ENCODE results near the gene PPP4C. TPM values are rescaled to one million over a fixed set of nuclear protein-coding genes. Genes with fewer than 3 reads are reported as not detected.

Gene PPP4C
- total and polyA plus RNA-seq, 2 experiments from 2014 or later = 123 to 236 TPM

GRCh38 chr16:30064729-30065101 lies 11.1 kb upstream of the PPP4C start:
- H3K9me2 ChIP-seq (replicated peaks; ENCODE audit: insufficient read depth) = no peaks in the 10 kb centered on the region
- no peak for DNase-seq (ENCODE audit: low spot score)
- WGBS (ENCODE audit: low lambda C conversion rate, missing lambda C conversion rate) = 2% methylated on average over 20 of the region's 25 CpGs
- H3K4me2 ChIP-seq = peak overlapping the region; percentile 94
- TF ChIP-seq CTCF (IDR thresholded peaks at IDR 0.05; ENCODE audit: poor library complexity) (no peak), EZH2 (IDR thresholded peaks at IDR 0.05; ENCODE audit: borderline replicate concordance) (no peak), EZH2phosphoT487 (IDR thresholded peaks at IDR 0.05; ENCODE audit: low read depth, severe bottlenecking, unreplicated experiment) (no peak)
- H3K4me3 ChIP-seq = peak overlapping the region; percentile 46
- H3K27me3 ChIP-seq = no peaks in the 10 kb centered on the region
- H3K27ac ChIP-seq = peak overlapping the region; percentile 98
- peaks cover 15% of the 10 kb centered on the region for H4K20me1 ChIP-seq (ENCODE audit: insufficient read depth, poor library complexity, severe bottlenecking)
- H3K9me3 ChIP-seq (ENCODE audit: low read depth) = no peaks in the 10 kb centered on the region
- peaks cover 44% of the 10 kb centered on the region for H3K79me2 ChIP-seq
- peak overlapping the region; percentile 45 for H2AFZ ChIP-seq
- H3K36me3 ChIP-seq (replicated peaks; ENCODE audit: insufficient read depth, low read depth) = no peaks in the 10 kb centered on the region
- peaks cover 28% of the 10 kb centered on the region for H3K4me1 ChIP-seq (ENCODE audit: insufficient read depth)

GRCh38 chr16:30065102-30065942 lies 10.5 kb upstream of the PPP4C start, which contains the start of gene ALDOA:
ALDOA (plus strand) TSS chr16:30065760; CDS start chr16:30066898, 1,138 bp downstream.
- peak within 1 kb of the TSS; percentile 45 for H2AFZ ChIP-seq
- H3K4me2 ChIP-seq = peak within 1 kb of the TSS; percentile 94
- H4K20me1 ChIP-seq (ENCODE audit: insufficient read depth, poor library complexity, severe bottlenecking) = peaks cover 15% of the 10 kb centered on the region
- H3K4me1 ChIP-seq (ENCODE audit: insufficient read depth) = peaks cover 28% of the 10 kb centered on the region
- H3K27ac ChIP-seq = peak within 1 kb of the TSS; percentile 98
- TF ChIP-seq EZH2phosphoT487 (IDR thresholded peaks at IDR 0.05; ENCODE audit: low read depth, severe bottlenecking, unreplicated experiment) = no peak
- TF ChIP-seq CTCF (IDR thresholded peaks at IDR 0.05; ENCODE audit: poor library complexity) = no peak
- no peak for TF ChIP-seq EZH2 (IDR thresholded peaks at IDR 0.05; ENCODE audit: borderline replicate concordance)
- DNase-seq (ENCODE audit: low spot score) = peak; percentile 99
- no peaks in the 10 kb centered on the region for H3K9me3 ChIP-seq (ENCODE audit: low read depth)
- no peaks in the 10 kb centered on the region for H3K36me3 ChIP-seq (replicated peaks; ENCODE audit: insufficient read depth, low read depth)
- peaks cover 47% of the 10 kb centered on the region for H3K79me2 ChIP-seq
- H3K4me3 ChIP-seq = peak within 1 kb of the TSS; percentile 86
- H3K9me2 ChIP-seq (replicated peaks; ENCODE audit: insufficient read depth) = no peaks in the 10 kb centered on the region
- 1% methylated on average over 52 of the region's 99 CpGs for WGBS (ENCODE audit: low lambda C conversion rate, missing lambda C conversion rate)
- no peaks in the 10 kb centered on the region for H3K27me3 ChIP-seq

GRCh38 chr16:30065943-30066760 lies 9.6 kb upstream of the PPP4C start:
- H3K9me2 ChIP-seq (replicated peaks; ENCODE audit: insufficient read depth) = no peaks in the 10 kb centered on the region
- H3K4me2 ChIP-seq = peak overlapping the region; percentile 89
- no peaks in the 10 kb centered on the region for H3K36me3 ChIP-seq (replicated peaks; ENCODE audit: insufficient read depth, low read depth)
- H3K4me1 ChIP-seq (ENCODE audit: insufficient read depth) = peaks cover 21% of the 10 kb centered on the region
- H3K9me3 ChIP-seq (ENCODE audit: low read depth) = no peaks in the 10 kb centered on the region
- H2AFZ ChIP-seq = no peak overlapping the region
- peak overlapping the region; percentile 86 for H3K4me3 ChIP-seq
- no peaks in the 10 kb centered on the region for H3K27me3 ChIP-seq
- under 1% methylated on average over 40 of the region's 44 CpGs for WGBS (ENCODE audit: low lambda C conversion rate, missing lambda C conversion rate)
- peak overlapping the region; percentile 98 for H3K27ac ChIP-seq
- H4K20me1 ChIP-seq (ENCODE audit: insufficient read depth, poor library complexity, severe bottlenecking) = peaks cover 15% of the 10 kb centered on the region
- TF ChIP-seq EZH2phosphoT487 (IDR thresholded peaks at IDR 0.05; ENCODE audit: low read depth, severe bottlenecking, unreplicated experiment) (no peak), EZH2 (IDR thresholded peaks at IDR 0.05; ENCODE audit: borderline replicate concordance) (no peak), CTCF (IDR thresholded peaks at IDR 0.05; ENCODE audit: poor library complexity) (no peak)
- DNase-seq (ENCODE audit: low spot score) = peak; percentile 80
- peaks cover 47% of the 10 kb centered on the region for H3K79me2 ChIP-seq
